Measurements from ENCODE around the gene CREBRF. TPM values are rescaled to one million over a fixed set of nuclear protein-coding genes. Genes with fewer than 3 reads are reported as not detected.

CREBRF gene
- polyA plus RNA-seq, 1 experiment, result 11.2 TPM

DNA sequence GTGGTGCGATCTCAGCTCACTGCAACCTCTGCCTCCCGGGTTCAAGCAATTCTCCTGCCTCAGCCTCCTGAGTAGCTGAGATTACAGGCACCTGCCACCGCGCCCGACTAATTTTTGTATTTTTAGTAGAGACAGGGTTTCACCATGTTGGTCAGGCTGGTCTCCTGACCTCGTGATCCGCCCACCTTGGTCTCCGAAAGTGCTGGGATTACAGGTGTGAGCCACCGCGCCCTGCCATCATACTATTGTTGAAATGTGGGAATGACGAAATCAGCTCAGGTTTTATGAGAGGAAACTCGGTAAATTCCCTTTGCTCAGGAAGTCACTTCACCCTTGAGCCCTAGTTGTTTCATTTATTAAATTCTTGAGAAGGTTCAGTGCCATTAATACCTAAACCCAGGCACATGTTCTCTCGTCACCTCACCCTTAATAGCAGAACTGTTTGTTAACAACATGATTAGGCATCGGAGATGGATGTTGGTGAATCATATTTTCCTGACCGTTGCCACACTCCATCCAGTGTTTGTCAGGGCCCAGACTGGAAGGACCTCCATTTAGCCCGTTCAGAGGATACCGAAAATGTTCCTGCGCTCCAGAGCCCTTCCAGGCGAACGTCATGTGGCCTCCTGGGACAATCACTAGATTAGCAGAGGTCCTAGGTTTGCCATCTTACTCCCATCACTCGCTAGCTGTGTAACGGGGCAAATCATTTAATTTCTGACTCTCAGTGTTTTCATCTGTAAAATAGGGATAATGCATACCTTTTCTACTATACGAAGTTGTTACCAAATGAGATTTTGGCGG is 20.0 kb upstream of the CREBRF start:
- DNase-seq (ENCODE audit: low read depth), result no peak
- Histone ChIP-seq H3K27me3 (ENCODE audit: control insufficient read depth, insufficient read depth, low read length) (no peaks in the 10 kb centered on the region), H3K36me3 (ENCODE audit: control insufficient read depth, insufficient read depth, low read length) (no peaks in the 10 kb centered on the region; the same call in 1 of the 2 replicates), H3K4me3 (ENCODE audit: low read depth, low read length) (no peak overlapping the region)
- POLR2A ChIA-PET, result interaction anchor here (0.5 kb wide), 1 partner anchor 46 kb away, joined by 5 read pairs; no protein-coding TSS in a partner anchor
- TF ChIP-seq, protein P1, sequence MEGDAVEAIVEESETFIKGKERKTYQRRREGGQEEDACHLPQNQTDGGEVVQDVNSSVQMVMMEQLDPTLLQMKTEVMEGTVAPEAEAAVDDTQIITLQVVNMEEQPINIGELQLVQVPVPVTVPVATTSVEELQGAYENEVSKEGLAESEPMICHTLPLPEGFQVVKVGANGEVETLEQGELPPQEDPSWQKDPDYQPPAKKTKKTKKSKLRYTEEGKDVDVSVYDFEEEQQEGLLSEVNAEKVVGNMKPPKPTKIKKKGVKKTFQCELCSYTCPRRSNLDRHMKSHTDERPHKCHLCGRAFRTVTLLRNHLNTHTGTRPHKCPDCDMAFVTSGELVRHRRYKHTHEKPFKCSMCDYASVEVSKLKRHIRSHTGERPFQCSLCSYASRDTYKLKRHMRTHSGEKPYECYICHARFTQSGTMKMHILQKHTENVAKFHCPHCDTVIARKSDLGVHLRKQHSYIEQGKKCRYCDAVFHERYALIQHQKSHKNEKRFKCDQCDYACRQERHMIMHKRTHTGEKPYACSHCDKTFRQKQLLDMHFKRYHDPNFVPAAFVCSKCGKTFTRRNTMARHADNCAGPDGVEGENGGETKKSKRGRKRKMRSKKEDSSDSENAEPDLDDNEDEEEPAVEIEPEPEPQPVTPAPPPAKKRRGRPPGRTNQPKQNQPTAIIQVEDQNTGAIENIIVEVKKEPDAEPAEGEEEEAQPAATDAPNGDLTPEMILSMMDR (IDR thresholded peaks at IDR 0.05; ENCODE audit: insufficient read depth, low read depth, low read length), result no peak
- CTCF ChIA-PET, result interaction anchor here (1.2 to 1.4 kb wide), 2 partner anchors 14 kb away, joined by 3 to 5 read pairs; no protein-coding TSS in a partner anchor

DNA sequence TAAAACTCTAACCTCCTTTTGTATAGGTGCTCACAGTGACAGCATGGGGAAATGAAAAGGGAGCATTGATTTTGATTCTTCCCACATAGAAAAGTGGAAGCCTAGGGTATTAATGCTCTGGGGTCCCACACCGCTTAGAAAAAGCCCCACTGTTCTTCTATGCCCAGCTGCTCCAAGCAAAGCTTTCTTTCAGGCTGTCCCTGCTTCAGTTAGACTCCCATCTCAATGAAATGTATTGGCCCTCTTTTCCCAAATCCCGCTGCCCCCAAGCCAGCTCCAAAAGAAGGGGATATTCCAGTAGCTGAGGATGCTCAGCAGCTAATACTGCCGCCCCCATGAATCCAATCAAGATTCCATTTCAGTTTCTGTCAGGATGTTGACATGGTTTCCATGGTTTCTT is 17.0 kb upstream of the CREBRF start:
- Histone ChIP-seq H3K27me3 (ENCODE audit: control insufficient read depth, insufficient read depth, low read length) (no peaks in the 10 kb centered on the region), H3K4me3 (ENCODE audit: low read depth, low read length) (no peak overlapping the region), H3K36me3 (ENCODE audit: control insufficient read depth, insufficient read depth, low read length) (no peaks in the 10 kb centered on the region)
- CTCF ChIA-PET, result interaction anchor here (0.6 to 1.5 kb wide), 5 partner anchors 10 to 52 kb away, joined by 4 to 5 read pairs (median 4); no protein-coding TSS in a partner anchor
- POLR2A ChIA-PET, result no interaction called here
- TF ChIP-seq, protein P1 (IDR thresholded peaks at IDR 0.05; ENCODE audit: insufficient read depth, low read depth, low read length), result no peak
- no peak for DNase-seq (ENCODE audit: low read depth)

DNA sequence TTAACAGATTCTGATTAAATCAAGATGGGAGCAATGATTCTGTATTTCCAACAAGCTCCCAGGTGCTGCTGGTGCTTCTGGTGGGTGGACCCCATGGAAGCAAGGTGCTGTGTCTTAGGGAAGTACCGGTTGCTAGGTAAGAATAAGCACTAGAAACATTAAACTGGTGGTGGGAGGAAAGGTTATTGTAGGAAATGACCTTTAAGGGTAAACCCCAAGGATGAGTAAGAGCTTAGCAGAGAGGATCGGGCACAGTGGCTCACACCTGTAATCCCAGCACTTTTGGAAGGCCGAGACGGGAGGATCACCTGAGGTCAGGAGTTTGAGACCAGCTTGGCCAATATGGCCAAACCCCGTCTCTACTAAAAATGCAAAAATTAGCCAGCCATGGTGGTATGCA is 16.2 kb upstream of the CREBRF start:
- ChIA-PET CTCF (interaction anchor here (0.6 to 1.5 kb wide), 2 partner anchors 12 to 662 kb away, joined by 3 to 4 read pairs; no protein-coding TSS in a partner anchor), POLR2A (no interaction called here)
- Histone ChIP-seq H3K36me3 (ENCODE audit: control insufficient read depth, insufficient read depth, low read length) (no peaks in the 10 kb centered on the region), H3K27me3 (ENCODE audit: control insufficient read depth, insufficient read depth, low read length) (no peaks in the 10 kb centered on the region), H3K4me3 (ENCODE audit: low read depth, low read length) (no peak overlapping the region)
- TF ChIP-seq, protein P1 (IDR thresholded peaks at IDR 0.05; ENCODE audit: insufficient read depth, low read depth, low read length), result no peak
- no peak for DNase-seq (ENCODE audit: low read depth)

DNA sequence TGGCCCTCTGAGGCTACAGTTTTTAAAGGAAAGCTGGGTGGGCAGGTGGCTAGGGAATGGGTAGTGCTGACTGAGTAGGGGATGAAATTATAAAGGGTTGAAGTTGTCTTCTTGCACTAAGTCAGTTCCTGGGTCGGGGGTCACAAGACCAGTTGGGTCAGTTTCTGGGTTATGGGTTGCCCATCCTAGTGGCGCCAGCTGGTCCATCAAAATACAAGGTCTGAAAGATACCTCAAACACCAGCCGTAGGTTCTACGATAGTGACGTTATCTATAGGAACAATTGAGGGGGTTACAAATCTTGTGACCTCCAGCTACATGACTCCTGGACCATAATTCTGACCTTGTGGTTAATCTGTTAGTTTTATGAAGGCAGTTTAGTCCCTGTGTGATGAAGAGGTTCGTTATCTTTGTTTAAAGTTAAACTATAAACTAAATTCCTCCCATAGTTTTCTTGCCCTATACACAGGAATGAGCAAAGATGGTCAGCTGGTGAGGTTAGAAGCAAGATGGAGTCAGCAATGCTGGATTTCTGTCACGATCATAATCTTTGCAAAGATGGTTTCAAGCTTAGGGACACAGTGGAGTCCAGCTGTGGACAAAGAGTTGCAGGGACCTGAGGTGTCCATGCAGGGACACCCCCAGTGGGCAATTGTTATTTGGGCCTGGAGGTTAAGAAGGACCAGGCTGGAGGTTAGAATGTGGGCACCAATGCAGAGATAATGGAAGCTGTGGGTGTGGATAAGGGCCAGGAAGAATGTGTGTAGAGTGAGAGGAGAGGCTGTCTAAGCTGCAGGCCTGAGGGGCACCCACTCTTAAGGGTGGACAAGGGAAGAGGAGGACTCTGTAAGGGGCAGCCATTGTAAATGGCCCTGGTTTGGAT is 14.0 kb upstream of the CREBRF start:
- CTCF ChIA-PET, result interaction anchor here (0.8 to 0.9 kb wide), 2 partner anchors 8 to 27 kb away, joined by 3 read pairs; no protein-coding TSS in a partner anchor
- DNase-seq (ENCODE audit: low read depth), result no peak
- POLR2A ChIA-PET, result interaction anchor here (0.5 kb wide), 1 partner anchor 173 kb away, joined by 3 read pairs; no protein-coding TSS in a partner anchor
- no peaks in the 10 kb centered on the region for H3K36me3 ChIP-seq (ENCODE audit: control insufficient read depth, insufficient read depth, low read length)
- no peaks in the 10 kb centered on the region for H3K27me3 ChIP-seq (ENCODE audit: control insufficient read depth, insufficient read depth, low read length)
- TF ChIP-seq, protein P1 (IDR thresholded peaks at IDR 0.05; ENCODE audit: insufficient read depth, low read depth, low read length), result no peak
- H3K4me3 ChIP-seq (ENCODE audit: low read depth, low read length), result no peak overlapping the region

DNA sequence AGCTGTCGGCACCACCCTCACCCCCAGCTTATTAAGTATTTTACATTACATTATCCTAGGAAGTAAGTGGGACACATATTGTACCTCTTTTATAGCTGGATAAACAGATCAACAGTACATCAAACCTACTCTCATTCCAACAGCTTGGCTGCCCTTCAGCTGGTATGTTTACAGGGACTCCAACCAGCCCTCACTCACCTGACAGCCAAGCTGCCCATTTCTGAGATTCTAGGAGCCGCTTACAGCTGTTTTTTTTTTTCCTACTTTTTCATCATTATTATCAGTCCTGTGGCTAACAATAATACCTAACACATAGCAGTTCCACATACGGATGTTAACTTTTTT is 13.4 kb upstream of the CREBRF start:
- no peak for DNase-seq (ENCODE audit: low read depth)
- ChIA-PET CTCF (interaction anchor here (0.8 to 0.9 kb wide), 2 partner anchors 8 to 28 kb away, joined by 3 read pairs; no protein-coding TSS in a partner anchor), POLR2A (interaction anchor here (0.5 kb wide), 1 partner anchor 173 kb away, joined by 3 read pairs; no protein-coding TSS in a partner anchor)
- Histone ChIP-seq H3K27me3 (ENCODE audit: control insufficient read depth, insufficient read depth, low read length) (no peaks in the 10 kb centered on the region), H3K4me3 (ENCODE audit: low read depth, low read length) (no peak overlapping the region), H3K36me3 (ENCODE audit: control insufficient read depth, insufficient read depth, low read length) (no peaks in the 10 kb centered on the region)
- TF ChIP-seq, protein P1 (IDR thresholded peaks at IDR 0.05; ENCODE audit: insufficient read depth, low read depth, low read length), result no peak

All from BJ (cell line).